Activated T-helper 1 cell treated with anti-CD3 and anti-CD28 coated beads, Interleukin-2, amount 50 U/mL, for 16 hours (primary cell): ENCODE data around the gene TRPC4AP.

Experiments used
- DNase-seq, 2 donors: peaks; one replicate each; pipeline ENCODE4 v3.0.0-alpha.2; 2020; ENCODE audit warnings: low read depth in 1 of 2, low spot score in 1 of 2

The TRPC4AP gene

GRCh38 chr20:34971561-34972235 is 120.9 kb downstream of the TRPC4AP start:
- DNase-seq: no peak

GRCh38 chr20:34970846-34971560 is 121.6 kb downstream of the TRPC4AP start:
- no peak for DNase-seq

- DNase-seq: no peak
Measured at GRCh38 chr20:34970193-34970840, 122.3 kb downstream of the TRPC4AP start.

- DNase-seq: no peak
Measured at GRCh38 chr20:34968042-34968775, 124.4 kb downstream of the TRPC4AP start.

GRCh38 chr20:34967421-34967820 is 125.2 kb downstream of the TRPC4AP start:
- no peak for DNase-seq

GRCh38 chr20:34965051-34965450 is 127.6 kb downstream of the TRPC4AP start:
- no peak for DNase-seq

- no peak for DNase-seq
Measured at GRCh38 chr20:34964486-34964885, 128.1 kb downstream of the TRPC4AP start.

GRCh38 chr20:34956751-34957472 is 135.7 kb downstream of the TRPC4AP start:
- no peak for DNase-seq

GRCh38 chr20:34956041-34956458 is 136.6 kb downstream of the TRPC4AP start:
- no peak for DNase-seq

- peak; percentile 94 to 96 for DNase-seq
Measured at GRCh38 chr20:34955231-34956040, 137.2 kb downstream of the TRPC4AP start, which contains the start of the genes GSS and MYH7B. Gene GSS (minus strand): TSS chr20:34955806. CDS start chr20:34951852, 3,954 bp downstream. Gene MYH7B (plus strand): TSS chr20:34955868. CDS start chr20:34978006, 22,138 bp downstream.

GRCh38 chr20:34954904-34955230 is 137.7 kb downstream of the TRPC4AP start:
- DNase-seq: no peak

GRCh38 chr20:34953960-34954359 is 138.6 kb downstream of the TRPC4AP start:
- no peak for DNase-seq

GRCh38 chr20:34952671-34953070 is 139.9 kb downstream of the TRPC4AP start:
- DNase-seq: no peak
